GM21786 (cell line): Measurements from ENCODE around the gene HMCN2.

Source experiments
- ATAC-seq: cut with Tn5 transposase; IDR thresholded peaks from one replicate; pipeline ENCODE4 v1.9.1; 2021; ENCODE audit not compliant: unreplicated experiment

HMCN2 gene

GRCh38 chr9:130405657-130406257, 140.2 kb downstream of the HMCN2 start:
- no peak for ATAC-seq

DNA sequence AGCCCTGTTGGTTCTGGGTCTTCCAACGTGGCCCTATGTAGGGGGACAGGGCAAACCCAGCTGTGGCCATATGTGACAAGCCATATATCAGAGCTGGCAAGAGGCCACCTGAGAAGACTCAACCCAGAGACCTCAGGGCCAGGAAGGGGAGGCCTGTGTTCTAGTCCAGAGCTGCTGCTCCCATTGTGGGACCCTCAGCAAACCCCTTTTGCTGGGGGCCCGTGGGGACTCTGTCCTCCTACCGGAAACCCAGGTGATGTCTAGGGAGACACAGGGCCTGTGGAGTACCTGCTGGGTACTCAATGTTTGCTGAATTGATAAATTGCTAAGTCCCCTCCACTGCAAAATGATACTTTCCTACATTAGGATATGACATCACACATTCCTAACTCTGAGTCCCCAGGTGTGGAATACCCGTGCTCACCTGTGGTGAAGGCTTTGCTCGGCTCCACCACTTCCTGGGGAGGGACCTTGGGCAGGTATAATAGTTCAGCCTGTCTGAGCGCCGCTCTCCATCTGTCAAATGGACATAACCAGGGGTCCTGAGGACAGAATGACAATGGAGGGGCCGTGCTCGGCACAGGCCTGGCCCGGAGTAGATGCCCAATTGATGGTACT, 140.8 kb downstream of the HMCN2 start:
- no peak for ATAC-seq

- ATAC-seq, result no peak
These were observed 142.5 kb downstream of the HMCN2 start for GRCh38 chr9:130407916-130408663.

DNA sequence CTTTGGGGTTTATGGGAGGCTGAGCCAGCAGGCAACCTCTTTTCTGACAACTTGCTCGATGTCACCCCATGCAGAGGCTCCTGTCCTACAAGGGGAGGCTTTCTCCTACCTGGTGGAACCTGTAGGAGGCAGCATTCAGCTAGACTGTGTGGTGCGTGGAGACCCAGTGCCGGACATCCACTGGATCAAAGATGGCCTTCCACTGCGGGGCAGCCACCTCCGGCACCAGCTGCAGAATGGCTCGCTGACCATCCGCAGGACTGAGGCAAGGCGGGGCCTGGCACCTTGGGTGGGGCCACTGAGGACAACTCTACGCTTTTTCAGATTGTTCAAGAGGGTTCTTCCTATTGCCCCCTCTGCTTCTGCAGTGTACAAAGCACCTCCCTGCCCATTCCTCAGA, 143.1 kb downstream of the HMCN2 start:
- ATAC-seq, result no peak

DNA sequence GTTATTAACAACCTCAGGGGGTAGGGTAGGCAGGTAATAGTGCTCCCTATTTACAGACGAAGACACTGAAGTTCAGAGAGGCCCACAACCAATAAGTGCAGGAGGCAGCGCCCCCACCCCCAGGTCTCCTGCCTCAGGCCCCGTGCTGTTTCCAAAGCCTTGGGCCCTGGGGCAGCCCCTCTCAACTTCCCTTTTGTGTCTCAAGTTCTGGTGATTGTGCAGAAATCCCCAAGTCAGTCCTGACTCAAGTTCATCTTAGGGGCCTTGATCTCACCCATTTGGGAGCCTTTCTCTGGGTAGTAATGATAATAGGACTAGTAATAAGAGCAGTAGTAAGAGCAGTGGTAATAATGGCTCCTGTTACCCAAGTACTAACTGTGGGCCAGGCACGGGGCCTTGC, 143.7 kb downstream of the HMCN2 start:
- no peak for ATAC-seq

DNA sequence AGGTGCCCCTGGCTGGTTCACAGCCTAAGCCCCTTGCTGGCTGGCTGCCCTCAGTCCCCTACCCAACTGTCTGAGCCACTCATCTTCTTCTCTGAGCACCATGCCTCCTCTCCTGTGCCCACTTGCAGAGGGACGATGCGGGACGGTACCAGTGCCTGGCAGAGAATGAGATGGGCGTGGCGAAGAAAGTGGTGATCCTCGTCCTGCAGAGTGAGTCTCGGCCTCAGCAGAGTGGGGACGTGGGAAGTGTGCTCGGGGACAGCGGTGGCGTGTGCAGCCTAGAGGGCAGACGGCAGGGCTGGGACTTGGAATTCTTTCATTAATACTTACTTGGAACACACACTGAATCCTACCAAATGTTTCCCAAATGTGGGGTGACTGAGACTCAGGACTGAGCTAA, 144.9 kb downstream of the HMCN2 start:
- ATAC-seq, result no peak

- no peak for ATAC-seq
These were observed 146.0 kb downstream of the HMCN2 start for GRCh38 chr9:130411566-130411915.

- no peak for ATAC-seq
These were observed 148.6 kb downstream of the HMCN2 start for GRCh38 chr9:130414081-130414731.

DNA sequence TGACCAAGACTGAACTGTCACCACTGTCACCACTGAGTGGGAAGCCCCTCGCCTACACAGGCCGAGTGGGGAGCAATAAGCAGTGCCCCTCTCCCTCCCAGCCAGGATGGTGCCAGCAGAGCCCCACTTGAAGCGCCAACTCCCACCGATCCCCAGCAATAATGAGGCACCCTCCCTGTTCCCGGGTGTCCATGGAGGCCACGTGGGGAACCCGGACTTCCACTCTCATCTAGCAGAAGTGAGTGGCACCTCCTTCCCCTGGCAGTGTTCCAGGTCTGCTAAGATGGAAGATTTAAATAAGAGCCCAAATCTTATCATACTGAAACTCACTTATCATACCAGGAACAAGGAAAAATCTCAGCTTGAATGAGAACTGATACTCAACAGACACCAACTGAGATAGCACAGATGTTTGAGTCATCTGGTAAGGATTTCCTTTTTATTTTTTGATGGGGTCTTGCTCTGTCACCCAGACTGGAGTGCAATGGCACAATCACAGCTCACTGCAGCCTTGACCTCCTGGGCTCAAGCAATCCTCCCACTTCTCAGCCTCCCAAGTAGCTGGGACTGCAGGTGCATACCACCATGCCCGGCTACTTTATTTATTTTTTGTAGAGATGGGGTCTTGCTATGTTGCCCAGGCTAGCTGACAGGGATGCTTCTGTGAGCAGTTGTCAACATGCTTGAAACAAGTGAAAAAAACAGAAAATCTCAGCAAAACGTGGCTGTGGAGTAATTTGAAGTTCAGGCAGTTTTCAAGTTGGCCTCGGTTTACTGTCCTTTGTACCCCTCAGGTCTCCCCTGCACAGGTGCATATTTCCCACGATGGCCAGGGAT, 149.6 kb downstream of the HMCN2 start:
- ATAC-seq, result no peak

GRCh38 chr9:130417602-130418001, 152.0 kb downstream of the HMCN2 start:
- no peak for ATAC-seq

DNA sequence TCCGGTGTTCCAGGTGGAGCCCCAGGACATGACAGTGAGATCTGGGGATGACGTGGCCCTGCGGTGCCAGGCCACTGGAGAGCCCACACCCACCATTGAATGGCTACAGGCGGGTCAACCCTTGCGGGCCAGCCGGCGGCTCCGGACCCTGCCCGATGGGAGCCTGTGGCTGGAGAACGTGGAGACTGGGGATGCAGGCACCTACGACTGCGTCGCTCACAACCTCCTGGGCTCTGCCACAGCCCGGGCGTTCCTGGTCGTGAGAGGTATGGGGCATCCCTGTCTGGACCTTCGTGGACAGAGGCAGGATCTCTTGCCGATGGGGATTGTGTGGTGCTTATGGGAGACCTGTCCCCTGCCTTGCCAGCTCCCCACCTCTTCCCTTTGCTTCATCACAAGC, 153.2 kb downstream of the HMCN2 start:
- no peak for ATAC-seq

- no peak for ATAC-seq
These were observed 154.0 kb downstream of the HMCN2 start for GRCh38 chr9:130419521-130420035.

DNA sequence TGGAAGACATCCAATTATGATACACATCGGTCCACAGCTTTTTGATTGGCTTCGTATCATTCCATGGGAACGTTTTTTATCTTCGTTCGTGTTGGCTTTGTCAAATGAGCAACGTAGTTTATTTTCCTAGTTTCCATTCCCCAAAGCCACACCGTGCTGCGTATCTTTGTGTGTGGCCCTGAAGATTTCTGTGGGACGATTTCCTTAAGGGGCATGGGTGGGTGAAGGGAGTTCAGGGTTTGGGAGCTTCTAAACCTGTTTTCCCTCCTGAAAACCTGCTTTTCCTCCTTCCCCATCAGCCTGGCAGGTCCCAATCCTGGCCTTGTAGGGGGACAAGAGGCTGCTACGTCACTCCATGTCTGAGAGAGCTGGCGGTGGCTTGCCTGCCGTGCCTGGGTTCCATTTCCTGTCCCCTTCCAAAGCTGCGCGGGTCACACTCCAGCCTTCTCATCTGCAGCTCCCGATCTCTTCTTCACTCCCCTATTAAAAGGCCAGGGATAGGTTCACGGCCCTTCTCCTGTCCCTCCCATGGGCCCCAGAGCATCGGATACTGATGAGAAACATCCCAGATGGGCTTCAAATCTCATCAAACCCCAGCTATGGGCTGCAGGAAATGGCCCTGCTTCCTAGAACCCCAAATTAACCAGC, 155.7 kb downstream of the HMCN2 start:
- no peak for ATAC-seq

- no peak for ATAC-seq
These were observed 156.3 kb downstream of the HMCN2 start for GRCh38 chr9:130421802-130422276.

DNA sequence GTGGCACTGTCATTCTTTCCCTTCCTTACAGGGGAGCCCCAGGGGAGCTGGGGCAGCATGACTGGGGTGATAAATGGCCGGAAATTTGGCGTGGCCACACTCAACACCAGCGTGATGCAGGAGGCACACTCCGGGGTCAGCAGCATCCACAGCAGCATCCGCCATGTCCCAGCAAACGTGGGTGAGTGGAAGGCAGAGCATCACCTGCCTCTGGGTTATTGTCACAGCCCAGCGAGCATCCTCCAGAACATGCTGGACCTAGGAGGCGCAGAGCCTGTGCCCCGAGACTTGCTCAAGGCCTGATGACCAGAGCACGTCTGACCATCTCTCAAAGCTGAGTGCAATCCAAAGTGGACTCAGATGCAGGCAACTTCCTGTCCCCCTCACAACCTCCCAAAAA, 157.0 kb downstream of the HMCN2 start:
- ATAC-seq, result no peak

DNA sequence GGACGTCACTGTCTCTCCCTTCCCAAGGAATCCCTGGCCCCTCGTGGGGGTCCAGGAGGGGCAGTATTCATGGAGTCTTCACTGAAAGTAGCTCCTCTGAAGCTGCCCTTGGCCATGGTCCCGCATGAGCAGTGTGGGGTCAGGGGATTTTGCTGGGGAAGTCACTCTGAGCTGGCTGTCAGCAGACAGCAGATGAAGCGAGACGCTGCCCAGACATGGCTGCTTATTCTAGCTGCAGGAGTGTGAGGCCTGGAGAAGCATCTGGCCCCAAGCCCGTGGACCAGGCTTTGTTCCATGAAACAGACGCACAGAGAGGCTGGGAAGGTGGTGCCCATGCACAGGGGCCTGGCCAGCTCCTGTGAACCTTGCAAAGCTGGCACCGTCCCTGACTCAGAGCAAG, 157.7 kb downstream of the HMCN2 start:
- no peak for ATAC-seq

DNA sequence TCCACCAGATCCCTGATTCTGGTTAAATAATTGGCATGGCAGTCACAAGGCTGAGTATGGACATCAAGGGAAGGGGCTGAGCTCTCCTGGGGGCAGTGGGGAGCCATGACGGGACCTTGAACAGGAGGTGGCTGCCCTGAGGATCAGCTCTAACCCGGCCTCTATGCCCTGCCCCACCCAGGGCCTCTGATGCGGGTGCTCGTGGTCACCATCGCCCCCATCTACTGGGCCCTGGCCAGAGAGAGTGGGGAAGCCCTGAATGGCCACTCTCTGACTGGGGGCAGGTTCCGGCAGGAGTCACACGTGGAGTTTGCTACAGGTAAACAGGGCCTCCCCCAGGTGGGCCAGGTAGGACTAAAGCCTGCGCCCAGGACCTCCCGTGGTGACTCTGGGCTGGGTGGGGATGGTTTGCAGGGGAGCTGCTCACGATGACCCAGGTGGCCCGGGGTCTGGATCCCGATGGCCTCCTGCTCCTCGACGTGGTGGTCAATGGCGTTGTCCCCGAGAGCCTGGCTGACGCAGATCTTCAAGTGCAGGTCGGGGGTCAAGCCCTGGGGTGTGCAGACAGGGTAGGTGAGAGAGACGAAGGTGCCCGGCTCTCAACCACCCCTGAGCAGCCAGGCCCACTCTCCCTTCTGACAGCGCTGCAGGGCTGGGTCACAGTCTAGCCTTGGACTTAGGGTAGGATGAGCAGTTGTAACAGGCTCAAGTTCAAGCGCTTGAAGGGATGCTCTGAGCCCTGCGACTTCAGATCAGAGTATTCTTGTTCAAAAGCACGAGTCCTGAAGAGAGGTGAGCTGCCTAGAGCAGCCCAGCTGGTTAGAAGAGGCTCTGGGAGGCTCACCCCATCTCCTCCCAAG, 159.3 kb downstream of the HMCN2 start:
- no peak for ATAC-seq

- ATAC-seq, result no peak
These were observed 160.3 kb downstream of the HMCN2 start for GRCh38 chr9:130425741-130426466.

DNA sequence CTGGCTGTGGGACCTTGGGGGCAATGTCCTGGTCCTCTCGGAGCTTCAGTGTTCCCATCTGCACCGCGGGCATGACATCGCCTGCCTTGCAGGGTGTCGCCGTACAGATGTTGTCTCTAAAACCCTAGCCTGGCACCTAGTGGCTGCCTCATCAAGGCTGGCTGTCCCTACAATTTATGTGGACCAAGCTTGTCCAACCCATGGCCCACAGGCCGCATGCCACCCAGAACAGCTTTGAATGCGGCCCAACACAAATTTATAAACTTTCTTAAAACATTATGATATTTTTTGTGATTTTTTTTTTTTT, 160.9 kb downstream of the HMCN2 start:
- ATAC-seq, result no peak
